GM19099 (cell line): ENCODE data around the gene PIKFYVE.

ENCODE experiments used
- POLR2A ChIP-seq: IDR thresholded peaks from 3 replicates; pipeline ENCODE4 v1.6.1; 2011; ENCODE audit warnings: low read depth; ENCODE audit not compliant: insufficient read length; ENCODE audit errors: extremely low read depth

The PIKFYVE gene

DNA sequence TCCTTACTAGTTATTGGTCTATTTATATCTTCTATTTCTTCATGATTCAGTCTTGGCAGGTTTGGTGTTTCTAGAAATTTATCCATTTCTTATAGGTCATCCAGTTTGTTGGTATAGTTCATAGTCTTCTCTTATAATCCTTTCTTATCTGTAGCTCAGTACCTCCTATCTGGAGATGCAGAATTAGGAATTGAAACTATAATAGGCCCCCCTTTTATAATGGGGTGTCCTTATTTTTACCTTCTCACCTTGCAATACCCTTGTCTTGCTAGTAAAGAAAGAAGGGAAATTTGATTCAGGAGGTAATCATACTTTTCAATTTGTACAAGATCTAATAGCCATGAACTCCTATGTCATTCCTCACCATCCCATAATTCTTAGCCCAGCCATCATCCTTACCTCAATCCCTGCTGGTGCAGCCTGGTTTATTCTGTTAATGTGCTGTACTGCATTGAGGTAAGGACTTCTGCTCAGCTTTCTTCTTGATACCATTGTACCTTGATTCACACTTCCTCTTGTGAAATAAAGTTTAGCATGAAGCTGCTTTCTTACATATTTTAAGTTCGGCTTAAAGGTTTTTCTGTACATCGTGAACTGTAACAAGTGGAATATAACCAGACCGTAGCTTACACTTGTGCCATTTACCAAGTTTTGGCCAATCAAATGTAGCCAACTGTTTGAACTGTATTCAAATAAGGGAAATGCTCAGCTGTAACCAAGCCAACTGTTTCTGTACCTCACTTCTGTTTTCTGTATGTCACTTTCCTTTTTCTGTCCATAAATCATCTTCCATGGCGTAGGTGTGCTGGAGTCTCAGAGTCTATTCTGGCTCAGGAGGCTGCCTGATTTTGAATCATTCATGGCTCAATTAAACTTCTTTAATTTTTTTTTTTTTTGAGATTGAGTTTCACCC is 100.4 kb downstream of the PIKFYVE start:
- no peak for TF ChIP-seq POLR2A

DNA sequence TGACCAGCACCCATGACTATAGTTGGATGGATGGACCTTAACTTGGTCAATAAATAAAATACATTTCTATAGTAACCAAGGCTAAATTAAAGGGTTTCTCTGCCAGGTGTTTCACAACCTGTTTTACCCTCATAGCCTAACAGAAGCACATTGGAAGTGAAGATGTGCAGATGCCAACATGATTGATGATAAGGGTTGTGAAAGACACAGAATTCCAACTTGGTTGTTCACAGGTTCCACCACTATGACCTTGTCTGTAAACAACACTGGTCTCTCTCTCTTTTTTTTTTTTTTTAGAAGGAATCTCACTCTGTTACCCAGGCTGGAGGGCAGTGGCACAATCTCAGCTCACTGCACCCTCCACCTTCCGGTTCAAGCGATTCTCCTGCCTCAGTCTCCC is 103.0 kb downstream of the PIKFYVE start:
- no peak for TF ChIP-seq POLR2A

DNA sequence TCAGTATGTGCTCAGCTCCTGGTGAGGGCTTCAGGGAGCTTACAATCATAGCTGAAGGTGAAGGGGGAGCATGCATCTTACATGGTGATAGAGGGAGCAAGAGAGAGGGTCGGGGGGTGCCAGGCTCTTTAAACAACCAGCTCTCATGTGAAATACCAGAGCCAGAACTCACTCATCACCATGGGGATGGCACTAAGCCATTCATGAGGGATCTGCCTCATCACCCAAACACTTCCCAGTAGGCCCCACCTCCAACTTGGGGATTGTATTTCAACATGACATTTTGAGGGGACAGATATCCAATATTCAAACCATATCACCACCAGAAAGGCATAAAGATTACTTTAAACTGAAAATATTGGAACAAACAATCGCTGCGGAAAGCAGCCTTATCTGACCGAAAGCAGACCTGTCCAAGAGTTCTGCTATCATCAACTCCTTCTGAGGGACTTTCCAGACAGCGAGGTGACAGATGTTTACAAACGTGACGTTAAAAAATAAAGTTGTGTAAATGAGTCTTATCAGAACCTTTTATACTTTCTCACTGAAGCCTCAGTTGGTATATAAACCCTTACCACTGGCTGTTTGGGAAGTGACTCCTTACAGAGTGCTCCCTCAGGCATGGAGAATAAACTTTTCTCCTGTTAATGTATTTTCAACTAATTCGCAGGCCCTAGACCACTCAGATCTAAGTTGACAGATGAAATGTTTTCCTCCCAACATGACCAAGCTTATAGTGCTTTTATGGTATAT is 105.0 kb downstream of the PIKFYVE start:
- TF ChIP-seq POLR2A, result no peak

DNA sequence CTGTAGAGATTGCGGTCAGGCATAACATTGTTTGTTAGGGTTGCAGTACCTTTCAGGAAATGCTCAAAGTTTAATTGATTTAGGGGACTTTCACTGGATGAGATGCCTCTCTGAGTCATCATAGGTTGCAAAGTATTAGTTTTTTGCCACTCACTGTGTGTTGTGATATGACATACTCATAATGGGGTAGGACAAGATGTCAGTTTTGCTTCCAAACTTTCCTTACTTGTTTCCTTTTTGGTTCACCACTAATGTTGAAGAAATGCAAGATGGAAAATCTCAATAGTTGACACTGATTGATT is 105.5 kb downstream of the PIKFYVE start:
- no peak for TF ChIP-seq POLR2A

DNA sequence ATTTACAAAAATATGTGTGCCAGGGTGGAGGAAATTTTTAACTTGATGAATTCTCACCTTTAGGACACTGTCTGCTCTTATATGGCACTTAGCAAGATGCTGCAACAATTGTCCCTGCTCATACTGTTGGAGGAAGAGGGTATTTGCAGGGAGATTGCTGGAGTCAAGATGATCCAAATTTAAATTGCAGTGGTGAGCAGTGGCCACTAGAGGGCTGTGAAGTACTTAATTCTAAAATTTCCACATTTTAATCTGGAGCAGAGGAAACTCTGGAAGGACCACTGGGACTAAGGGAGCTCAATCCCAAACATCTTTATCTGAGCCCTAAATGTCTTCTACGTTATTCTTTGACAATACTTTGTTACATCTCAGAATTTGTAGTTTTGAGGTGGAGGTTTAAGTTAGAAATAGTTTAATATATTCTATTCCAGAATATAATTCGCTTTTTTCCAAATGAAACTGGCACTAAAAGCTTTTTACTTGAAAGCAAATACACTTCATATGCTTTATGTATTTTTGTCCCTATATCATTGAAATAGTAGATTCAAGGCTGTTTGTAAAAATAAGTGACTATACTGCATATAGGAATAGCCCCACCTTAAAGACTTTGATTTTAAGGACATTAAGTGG is 107.5 kb downstream of the PIKFYVE start:
- no peak for TF ChIP-seq POLR2A

DNA sequence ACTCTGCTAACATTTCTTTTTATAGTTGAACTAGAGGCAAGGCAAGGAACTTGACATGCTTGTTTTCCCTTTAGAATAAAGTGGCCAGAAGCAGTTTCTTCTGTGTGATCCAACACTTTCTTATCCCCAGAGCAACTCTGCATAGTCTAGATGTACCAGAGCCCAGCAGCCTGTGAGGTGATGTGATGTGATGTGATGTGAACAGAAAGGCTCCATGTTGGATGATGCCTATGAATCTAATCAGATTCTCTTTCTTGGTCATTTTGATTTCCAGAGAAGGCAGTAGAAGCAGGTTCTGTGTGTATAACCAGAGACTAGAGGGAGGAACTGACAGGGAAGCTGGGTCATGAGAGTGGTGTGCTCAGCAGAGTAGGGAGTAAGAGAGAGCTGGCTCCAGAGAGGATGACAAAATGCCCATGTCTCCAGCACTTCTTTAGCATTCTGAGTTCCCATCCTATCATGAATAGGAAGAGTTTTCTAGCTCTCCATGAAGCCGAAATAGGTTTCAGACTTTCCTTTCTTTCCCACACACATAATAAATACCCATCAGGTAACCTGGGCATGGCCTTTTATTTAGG is 109.5 kb downstream of the PIKFYVE start:
- TF ChIP-seq POLR2A, result no peak

DNA sequence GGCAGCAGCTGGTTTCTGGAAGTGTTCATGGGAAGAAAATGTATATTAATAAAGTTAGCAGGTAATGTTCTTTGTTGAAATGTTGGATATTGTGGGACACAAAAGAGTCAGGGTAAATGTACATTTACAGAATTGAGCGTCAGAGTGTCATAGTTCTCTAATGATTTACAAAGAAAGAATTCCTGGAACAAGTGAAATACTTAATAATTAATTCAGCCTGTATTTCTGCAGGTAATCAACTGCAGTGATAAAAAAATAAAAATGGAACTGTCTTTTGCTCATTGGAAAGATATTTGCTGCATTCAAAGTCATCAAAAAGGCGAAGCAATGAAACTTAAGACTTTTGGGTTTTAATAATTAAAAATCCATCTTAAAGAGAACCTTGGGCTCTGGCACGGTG is 113.1 kb downstream of the PIKFYVE start:
- TF ChIP-seq POLR2A, result no peak

DNA sequence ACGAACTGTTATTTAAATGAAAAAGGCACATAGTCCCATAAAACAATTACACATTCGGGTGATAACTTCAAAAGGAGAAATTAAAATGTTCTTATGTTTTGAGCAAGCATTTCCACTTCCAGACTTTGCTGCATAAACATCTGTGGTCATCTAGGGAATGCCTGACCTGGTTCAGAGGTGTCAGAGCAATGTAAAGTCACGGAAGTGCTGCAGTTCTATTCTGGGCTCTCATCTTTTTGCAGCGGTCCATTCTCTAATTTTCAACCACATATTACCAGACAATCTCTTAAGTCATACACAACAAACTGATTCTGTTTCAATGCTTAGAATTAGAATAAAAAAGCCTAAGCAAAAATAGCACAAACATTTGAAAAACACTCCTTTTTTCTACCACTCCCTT is 118.6 kb downstream of the PIKFYVE start:
- no peak for TF ChIP-seq POLR2A

DNA sequence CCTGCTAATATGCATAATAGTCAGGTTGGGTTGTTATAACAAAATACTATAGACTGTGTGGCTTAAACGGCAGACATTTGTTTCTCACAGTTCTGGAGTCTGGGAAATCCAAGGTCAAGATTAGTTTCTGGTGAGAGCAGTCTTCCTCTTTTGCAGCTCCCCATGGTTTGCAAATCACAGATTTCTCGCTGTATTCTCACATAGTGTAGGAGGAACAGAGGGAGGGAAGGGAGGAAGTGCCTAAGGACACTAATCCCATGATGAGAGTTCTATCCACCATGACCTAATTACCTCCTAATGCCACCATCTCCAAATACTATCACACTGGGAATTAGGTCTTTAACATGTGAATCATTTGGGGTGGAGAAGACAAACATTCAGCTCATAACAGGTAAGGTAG is 120.5 kb downstream of the PIKFYVE start:
- TF ChIP-seq POLR2A, result no peak

DNA sequence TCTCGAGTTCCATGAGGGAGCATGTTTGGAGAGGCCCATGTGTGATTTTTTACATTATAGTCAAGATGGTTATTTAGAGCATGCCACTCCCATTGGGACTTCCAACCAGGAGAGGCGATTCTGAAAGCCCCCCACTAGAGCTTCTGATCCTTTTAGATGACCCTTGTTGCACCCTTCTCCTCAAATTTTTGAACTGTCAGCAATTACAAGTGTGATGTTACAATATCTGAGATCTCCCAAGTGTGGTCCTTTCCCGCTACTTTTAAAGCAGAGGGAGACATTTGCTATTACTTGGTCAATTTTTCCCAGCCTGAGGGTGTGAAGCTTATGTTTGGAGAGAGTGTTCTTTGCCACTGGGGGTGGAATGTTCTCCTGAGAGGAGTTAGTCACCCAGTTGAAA is 123.9 kb downstream of the PIKFYVE start:
- no peak for TF ChIP-seq POLR2A

DNA sequence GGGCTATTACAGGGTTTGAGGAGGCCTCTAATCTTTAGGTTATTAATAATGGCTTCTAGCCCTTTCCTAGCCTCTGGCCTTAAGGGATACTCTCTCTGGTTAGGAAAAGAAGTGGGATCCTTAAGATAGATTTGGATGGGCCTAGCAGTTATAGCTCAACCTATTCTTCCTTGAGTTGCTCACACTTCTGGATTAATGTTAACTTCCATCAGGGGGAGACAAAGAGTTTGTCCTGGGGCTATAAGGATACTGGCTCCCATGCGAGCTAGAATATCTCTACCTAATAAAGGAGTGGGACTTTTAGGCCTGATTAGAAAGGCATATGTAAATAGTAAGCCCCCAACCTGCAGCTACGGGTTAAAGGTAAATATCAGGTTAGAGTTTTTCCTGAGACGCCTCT is 126.2 kb downstream of the PIKFYVE start:
- TF ChIP-seq POLR2A, result no peak

DNA sequence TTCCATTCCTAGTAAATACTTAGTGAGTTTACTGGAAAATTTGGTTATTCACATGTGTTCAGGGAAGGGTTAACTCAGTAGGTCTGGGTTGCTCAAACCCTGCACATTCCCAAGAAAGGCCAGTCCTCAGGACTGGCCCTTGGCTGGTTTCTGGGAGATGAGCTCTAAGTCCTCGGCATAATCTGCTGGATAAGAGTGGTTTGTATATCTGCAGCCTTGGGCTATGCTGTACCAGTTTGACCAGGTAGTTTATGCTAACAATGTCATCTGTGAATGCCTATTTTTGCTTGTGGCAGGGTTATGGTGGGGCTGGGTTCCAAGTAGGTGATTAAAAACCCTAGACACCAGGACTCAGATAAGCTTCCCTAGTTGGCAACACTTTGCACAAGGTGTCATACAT is 133.1 kb downstream of the PIKFYVE start:
- TF ChIP-seq POLR2A, result no peak

DNA sequence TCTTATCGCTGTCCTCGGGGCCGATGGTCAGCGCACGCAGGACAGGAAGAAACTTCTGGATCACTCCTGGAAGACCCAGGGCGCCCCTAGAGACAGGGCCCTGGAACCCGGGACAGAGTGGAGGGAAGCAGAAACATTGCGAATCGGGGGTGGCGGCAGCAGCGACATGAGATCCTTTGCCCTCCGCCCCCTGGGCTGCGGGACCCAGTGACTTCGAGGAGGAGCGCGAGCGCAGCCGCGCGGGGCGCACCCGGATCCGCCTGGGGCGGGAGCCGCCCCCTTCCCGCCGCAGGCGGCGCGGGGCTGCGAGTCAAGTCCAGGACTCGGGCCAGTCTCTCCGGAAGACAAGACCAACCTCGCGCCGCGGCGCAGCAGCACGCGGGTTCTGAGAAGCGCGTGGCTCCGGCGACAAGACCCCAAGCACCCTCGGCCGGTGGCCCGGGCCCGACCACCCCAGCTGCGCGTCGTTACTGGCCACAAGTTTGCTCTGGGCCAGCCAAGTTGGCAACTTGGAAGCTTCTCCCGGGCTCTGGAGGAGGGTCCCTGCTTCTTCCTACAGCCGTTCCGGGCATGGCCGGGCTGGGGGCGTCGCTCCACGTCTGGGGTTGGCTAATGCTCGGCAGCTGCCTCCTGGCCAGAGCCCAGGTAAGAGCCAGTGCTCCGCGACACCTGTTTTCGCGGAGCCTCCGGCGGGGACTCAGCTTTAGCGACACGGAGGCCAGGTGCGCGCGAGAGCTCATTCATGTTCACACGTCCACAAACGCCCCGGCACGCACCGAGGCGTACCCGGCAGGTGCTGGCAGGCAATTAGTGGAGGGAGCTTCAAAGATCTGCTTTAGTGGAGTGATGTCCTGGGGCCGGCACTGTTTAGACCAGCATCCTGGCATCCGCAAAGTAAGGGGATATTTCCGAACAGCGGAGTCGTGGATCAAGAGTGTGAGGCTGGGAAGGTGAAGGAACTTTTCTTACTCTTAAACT is 140.7 kb downstream of the PIKFYVE start, which contains the start of gene PTH2R:
Gene PTH2R, plus strand, starts transcription at position 319 of the 978 bp plus-strand sequence. Its CDS starts 252 bp downstream, at position 571.
- TF ChIP-seq POLR2A, result no peak

DNA sequence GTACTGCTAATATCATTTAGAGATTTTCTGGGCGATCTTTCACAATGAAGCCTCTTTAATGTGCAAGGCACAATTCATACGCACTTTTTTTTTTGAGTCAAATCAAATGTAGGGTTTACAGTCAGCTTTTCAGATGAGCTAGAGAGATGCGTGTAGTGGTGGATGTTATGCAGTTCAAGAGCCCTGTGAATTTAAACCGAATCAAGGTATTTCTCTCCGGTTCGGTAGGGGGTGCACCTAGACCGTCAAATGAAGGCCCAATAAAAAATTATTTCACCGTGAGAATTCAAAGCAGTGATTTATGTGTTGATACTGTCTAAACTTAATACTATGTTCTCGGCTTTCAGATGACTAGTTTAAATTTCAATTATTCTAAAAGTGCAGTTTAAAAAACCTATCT is 141.6 kb downstream of the PIKFYVE start:
- TF ChIP-seq POLR2A, result no peak
